Measurements from ENCODE around the gene NOL11.

NOL11 gene

DNA sequence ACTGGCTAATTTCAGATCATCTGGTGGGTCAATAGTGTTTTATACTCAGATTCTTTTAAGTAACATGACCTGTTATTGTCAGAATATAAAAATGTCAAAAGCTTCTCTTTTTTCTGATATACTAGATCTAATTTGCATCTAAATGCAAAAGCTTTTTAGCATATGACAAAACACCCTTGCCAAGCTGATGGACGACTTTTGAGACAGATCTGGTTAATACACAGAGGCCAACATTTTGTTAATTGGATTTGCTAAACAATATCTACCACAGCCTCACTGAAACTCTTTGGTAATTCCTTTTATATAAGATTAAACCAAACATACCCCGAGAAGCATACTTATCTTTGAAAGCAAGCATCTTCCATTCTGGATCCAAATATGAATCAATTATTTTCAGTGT is 10.3 kb upstream of the NOL11 start:
- Histone ChIP-seq H3K27me3 (ENCODE audit: control insufficient read depth, insufficient read depth, low read length) (no peaks in the 10 kb centered on the region), H3K9me3 (ENCODE audit: control insufficient read depth, low read length) (no peaks in the 10 kb centered on the region), H3K4me2 (ENCODE audit: low read length) (no peak overlapping the region), H3K79me2 (no peaks in the 10 kb centered on the region), H3K4me1 (no peaks in the 10 kb centered on the region), H2AFZ (no peak overlapping the region), H3K9ac (no peak overlapping the region), H3K36me3 (ENCODE audit: control insufficient read depth, insufficient read depth, low read length) (no peaks in the 10 kb centered on the region), H3K4me3 (ENCODE audit: low read depth, low read length) (no peak overlapping the region), H3K27ac (no peak overlapping the region)
- TF ChIP-seq, protein P1, sequence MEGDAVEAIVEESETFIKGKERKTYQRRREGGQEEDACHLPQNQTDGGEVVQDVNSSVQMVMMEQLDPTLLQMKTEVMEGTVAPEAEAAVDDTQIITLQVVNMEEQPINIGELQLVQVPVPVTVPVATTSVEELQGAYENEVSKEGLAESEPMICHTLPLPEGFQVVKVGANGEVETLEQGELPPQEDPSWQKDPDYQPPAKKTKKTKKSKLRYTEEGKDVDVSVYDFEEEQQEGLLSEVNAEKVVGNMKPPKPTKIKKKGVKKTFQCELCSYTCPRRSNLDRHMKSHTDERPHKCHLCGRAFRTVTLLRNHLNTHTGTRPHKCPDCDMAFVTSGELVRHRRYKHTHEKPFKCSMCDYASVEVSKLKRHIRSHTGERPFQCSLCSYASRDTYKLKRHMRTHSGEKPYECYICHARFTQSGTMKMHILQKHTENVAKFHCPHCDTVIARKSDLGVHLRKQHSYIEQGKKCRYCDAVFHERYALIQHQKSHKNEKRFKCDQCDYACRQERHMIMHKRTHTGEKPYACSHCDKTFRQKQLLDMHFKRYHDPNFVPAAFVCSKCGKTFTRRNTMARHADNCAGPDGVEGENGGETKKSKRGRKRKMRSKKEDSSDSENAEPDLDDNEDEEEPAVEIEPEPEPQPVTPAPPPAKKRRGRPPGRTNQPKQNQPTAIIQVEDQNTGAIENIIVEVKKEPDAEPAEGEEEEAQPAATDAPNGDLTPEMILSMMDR (IDR thresholded peaks at IDR 0.05) = no peak

DNA sequence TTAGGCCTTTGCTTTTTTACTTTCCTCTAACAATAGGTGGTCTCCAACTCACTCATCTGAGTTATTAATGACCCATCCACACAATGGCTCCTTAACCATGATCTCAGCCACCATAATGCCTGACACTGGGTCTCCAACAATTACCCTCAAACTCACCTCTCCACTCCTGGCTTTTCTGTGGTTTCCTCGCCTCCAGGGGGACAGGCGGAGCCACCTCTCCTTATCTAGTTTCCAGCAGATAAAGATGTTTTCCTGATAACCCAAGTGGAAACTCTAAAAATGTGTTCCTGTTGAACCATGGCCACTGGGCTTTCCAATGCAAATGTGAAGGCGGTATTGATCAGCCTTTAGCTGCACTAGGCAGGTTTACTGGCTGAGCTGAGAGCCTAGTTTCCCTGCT is 9.4 kb upstream of the NOL11 start:
- no peaks in the 10 kb centered on the region for H3K4me1 ChIP-seq
- H3K4me2 ChIP-seq (ENCODE audit: low read length) = no peak overlapping the region
- no peak overlapping the region for H3K4me3 ChIP-seq (ENCODE audit: low read depth, low read length)
- H3K36me3 ChIP-seq (ENCODE audit: control insufficient read depth, insufficient read depth, low read length) = no peaks in the 10 kb centered on the region
- no peaks in the 10 kb centered on the region for H3K79me2 ChIP-seq
- TF ChIP-seq, protein P1 (IDR thresholded peaks at IDR 0.05) = no peak
- no peak overlapping the region for H3K9ac ChIP-seq
- H3K27ac ChIP-seq = no peak overlapping the region
- H3K27me3 ChIP-seq (ENCODE audit: control insufficient read depth, insufficient read depth, low read length) = no peaks in the 10 kb centered on the region
- H2AFZ ChIP-seq = no peak overlapping the region
- no peaks in the 10 kb centered on the region for H3K9me3 ChIP-seq (ENCODE audit: control insufficient read depth, low read length)

DNA sequence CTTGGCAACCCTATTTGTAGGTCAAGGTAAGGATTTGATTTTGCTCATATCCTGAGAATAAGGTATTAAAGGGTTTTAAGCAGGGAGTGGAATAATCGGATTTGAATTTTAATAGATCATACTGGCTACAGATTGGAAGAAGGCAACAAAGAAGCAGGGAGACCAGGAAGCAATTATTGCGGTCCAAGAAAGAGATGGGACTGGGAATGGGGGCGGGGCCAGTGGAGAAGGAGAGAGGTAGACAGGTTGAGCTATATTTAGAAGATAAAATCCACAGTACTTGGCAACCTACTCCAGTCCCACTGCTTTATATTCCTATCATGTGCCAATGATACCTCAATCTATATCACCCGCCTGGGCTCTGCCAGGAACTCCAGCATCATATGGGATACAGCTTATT is 5.8 kb upstream of the NOL11 start:
- Histone ChIP-seq H3K79me2 (no peaks in the 10 kb centered on the region), H3K9me3 (ENCODE audit: control insufficient read depth, low read length) (no peaks in the 10 kb centered on the region), H3K4me2 (ENCODE audit: low read length) (no peak overlapping the region), H3K27me3 (ENCODE audit: control insufficient read depth, insufficient read depth, low read length) (no peaks in the 10 kb centered on the region), H3K4me1 (no peaks in the 10 kb centered on the region), H2AFZ (no peak overlapping the region), H3K9ac (no peak overlapping the region), H3K4me3 (ENCODE audit: low read depth, low read length) (no peak overlapping the region), H3K36me3 (ENCODE audit: control insufficient read depth, insufficient read depth, low read length) (no peaks in the 10 kb centered on the region), H3K27ac (no peak overlapping the region)
- TF ChIP-seq, protein P1 (IDR thresholded peaks at IDR 0.05) = no peak

DNA sequence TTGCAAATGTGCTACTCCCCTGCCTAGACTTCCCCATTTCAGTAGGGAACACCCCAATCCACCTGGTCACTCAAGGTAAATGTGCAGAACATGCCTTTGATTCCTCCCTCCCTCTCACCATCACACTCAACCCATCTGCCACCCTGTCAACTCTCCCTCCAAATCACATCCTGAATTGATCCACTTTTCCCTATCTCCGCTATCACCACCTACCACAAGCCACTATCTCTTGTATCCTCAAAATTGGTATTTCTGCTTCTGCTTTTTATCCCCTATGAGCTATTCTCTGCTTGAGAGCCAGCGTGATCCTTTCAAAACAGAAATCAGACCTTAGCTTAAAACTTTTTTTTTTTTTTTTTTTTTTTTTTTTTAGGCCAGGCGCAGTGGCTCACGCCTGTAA is 5.4 kb upstream of the NOL11 start:
- TF ChIP-seq, protein P1 (IDR thresholded peaks at IDR 0.05) = no peak
- H2AFZ ChIP-seq = no peak overlapping the region
- H3K27me3 ChIP-seq (ENCODE audit: control insufficient read depth, insufficient read depth, low read length) = no peaks in the 10 kb centered on the region

DNA sequence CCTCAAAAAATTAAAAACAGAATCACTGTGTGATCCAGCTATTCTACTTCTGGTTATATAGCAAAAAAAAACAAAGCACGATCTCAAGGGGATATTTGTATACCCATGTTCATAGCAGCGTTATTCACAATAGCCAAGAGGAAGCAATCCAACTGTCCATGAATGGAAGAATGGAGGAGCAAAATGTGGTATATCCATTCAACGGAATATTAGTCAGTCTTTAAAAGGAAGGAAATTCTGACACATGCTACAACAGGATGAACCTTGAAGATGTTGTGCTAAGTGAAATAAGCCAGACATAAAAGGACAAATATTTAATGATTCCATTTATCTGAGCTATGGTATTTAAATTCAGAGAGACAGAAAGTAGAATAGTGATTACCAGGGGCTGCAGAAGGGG is 4.6 kb upstream of the NOL11 start:
- Histone ChIP-seq H3K27ac (no peak overlapping the region), H2AFZ (no peak overlapping the region), H3K4me3 (ENCODE audit: low read depth, low read length) (no peak overlapping the region), H3K4me1 (no peaks in the 10 kb centered on the region), H3K27me3 (ENCODE audit: control insufficient read depth, insufficient read depth, low read length) (no peaks in the 10 kb centered on the region), H3K9ac (no peak overlapping the region), H3K79me2 (peaks cover 3% of the 10 kb centered on the region), H3K36me3 (ENCODE audit: control insufficient read depth, insufficient read depth, low read length) (no peaks in the 10 kb centered on the region), H3K4me2 (ENCODE audit: low read length) (no peak overlapping the region), H3K9me3 (ENCODE audit: control insufficient read depth, low read length) (no peaks in the 10 kb centered on the region)
- TF ChIP-seq, protein P1 (IDR thresholded peaks at IDR 0.05) = no peak

More for the DNA sequence above, 5.4 kb upstream of the NOL11 start:
- no peak overlapping the region for H3K4me2 ChIP-seq (ENCODE audit: low read length)
- H3K4me1 ChIP-seq = no peaks in the 10 kb centered on the region
- no peaks in the 10 kb centered on the region for H3K79me2 ChIP-seq
- H3K27ac ChIP-seq = no peak overlapping the region
- H3K9me3 ChIP-seq (ENCODE audit: control insufficient read depth, low read length) = no peaks in the 10 kb centered on the region
- no peaks in the 10 kb centered on the region for H3K36me3 ChIP-seq (ENCODE audit: control insufficient read depth, insufficient read depth, low read length)
- no peak overlapping the region for H3K9ac ChIP-seq
- no peak overlapping the region for H3K4me3 ChIP-seq (ENCODE audit: low read depth, low read length)

Data from parathyroid adenoma (tissue), 2 donors.